ENCODE results near the gene TACC2.

- TF ChIP-seq PPARA (CRISPR knock-in tag; IDR thresholded peaks at IDR 0.05; ENCODE audit: borderline replicate concordance), result no peak
- no peak for TF ChIP-seq BACH2 (CRISPR knock-in tag; IDR thresholded peaks at IDR 0.05; ENCODE audit: borderline replicate concordance)
- no peak for TF ChIP-seq ZFP30 (CRISPR knock-in tag; IDR thresholded peaks at IDR 0.05)
- TF ChIP-seq ARNTL (CRISPR knock-in tag; IDR thresholded peaks at IDR 0.05; ENCODE audit: borderline replicate concordance, low read depth), result no peak
- no peak for TF ChIP-seq POU6F1 (CRISPR knock-in tag; IDR thresholded peaks at IDR 0.05; ENCODE audit: borderline replicate concordance, low read depth)
- no peak for TF ChIP-seq RARB (CRISPR knock-in tag; IDR thresholded peaks at IDR 0.05)
- TF ChIP-seq ESRRG (CRISPR knock-in tag; IDR thresholded peaks at IDR 0.05), result no peak
- TF ChIP-seq TCF4 (CRISPR knock-in tag; IDR thresholded peaks at IDR 0.05; ENCODE audit: borderline replicate concordance), result no peak
- no peak for TF ChIP-seq GLIS3 (CRISPR knock-in tag; IDR thresholded peaks at IDR 0.05)
Measured at GRCh38 chr10:122299423-122300075, 310.6 kb downstream of the TACC2 start.

Measured in SK-N-SH treated with all-trans-retinoic acid at 6 μM for 48 hours (cell line).